ENCODE data around the gene ECI2.
"Not testable (repeated sequence)": the region's sequence is repeated elsewhere in the genome, so short reads cannot be mapped to it uniquely, and the experiment has no call there.

Gene ECI2

GRCh38 chr6:4138186-4138585 is 2.8 kb upstream of the ECI2 start:
- no peak for DNase-seq

DNA sequence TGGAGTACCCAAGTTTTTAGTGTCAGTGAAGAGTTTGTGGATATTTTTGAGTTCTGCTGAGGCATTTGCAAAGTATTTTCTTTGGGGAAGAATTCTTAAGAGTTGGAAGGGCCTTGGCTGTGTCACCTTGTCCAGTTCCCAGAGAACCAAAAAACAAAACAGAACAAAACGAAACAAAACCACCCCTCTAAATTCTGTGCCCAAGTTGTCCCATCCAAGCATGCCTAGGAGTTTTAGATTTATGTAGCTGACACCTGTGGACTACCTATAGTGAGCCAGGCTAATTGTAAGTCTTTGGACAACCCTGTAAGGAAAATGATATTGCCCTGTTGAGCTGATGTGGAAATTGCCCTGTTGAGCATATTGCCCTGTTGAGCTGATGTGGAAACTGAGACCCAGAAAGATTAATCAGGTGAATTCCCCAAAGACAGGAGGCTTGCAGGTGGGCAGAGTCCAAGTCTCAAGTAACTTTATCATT is 1.0 kb upstream of the ECI2 start:
- DNase-seq = no peak

DNA sequence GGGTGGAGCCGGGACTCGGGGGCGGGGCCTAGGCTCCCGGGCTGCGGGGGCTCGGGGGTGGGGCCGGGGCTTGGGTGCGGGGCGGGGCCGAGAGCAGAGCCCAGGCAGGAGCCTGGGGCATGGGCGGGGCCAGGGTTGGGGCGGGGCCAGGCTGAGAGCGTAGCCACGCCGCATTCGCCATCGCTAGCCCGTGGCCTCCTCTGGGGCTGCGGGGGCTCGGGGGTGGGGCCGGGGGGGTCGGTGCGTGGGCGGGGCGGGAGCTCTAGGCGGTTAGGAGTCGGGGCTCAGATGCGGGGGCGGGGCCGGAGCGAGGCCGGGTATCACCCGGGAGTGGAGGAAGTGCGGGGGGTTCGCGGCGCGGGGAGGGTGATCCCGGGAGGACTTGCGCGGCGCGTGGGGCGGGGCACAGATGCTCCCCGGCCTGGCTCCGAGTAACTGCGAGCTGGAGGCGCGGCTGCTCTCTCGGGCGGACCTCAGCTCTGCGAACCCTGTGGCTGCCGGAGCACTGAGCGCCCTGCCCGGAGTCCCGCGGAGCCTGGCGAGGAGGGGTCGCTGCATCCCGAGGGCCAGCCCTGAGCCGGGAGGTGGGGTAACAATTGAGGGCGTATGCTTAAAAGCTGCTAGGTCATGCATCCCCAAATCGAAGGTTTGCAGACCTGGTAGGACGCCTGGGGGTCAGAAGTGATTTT is 434 bp upstream of the ECI2 start:
- peak; percentile 99 for DNase-seq

DNA sequence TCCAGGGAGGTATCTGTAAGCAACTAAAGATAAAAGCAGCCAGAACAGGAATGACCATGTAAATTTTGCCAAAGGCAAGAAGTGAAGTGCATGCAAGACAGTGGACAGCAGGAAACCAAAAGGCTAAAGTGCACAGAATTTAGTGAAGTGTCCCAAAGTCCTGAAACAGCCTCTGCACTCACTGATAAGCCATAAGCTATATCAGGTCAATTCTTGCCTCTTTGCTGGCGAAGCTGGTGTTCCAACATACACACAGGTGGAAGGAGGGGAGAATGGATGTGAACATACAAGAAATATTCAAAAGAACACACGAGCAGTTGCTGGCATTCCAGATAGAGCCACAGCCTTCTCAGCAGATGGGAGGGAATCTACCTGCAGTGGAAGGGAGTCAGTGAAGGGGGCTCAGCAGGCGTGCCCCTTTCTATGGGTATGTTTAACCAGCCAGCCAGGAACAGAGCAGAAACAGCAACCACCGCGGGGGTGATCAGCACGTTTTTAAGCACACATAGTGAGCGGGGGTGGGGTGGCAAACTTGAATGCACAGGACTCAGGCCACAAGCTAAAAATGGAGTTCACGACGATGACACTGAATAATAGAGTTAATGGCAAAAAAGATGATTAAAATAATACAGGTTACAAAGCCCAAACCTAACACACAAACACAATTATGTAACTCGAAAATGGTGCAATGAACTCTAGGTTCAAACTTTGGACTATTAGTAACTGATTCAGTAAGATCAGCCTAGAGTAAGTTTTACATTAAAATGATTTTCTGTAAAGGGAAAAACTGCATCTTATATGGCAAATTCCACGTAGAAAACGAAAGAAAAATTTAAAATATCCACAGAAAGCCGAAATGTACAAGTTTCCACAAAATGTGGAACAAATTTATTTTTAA is 1.2 kb downstream of the ECI2 start:
- DNase-seq = peak; percentile 36

- no peak for DNase-seq
These were observed 4.9 kb downstream of the ECI2 start for GRCh38 chr6:4130357-4130987.

GRCh38 chr6:4129446-4129845 is 5.9 kb downstream of the ECI2 start:
- no peak for DNase-seq

GRCh38 chr6:4128748-4129147 is 6.6 kb downstream of the ECI2 start:
- no peak for DNase-seq

DNA sequence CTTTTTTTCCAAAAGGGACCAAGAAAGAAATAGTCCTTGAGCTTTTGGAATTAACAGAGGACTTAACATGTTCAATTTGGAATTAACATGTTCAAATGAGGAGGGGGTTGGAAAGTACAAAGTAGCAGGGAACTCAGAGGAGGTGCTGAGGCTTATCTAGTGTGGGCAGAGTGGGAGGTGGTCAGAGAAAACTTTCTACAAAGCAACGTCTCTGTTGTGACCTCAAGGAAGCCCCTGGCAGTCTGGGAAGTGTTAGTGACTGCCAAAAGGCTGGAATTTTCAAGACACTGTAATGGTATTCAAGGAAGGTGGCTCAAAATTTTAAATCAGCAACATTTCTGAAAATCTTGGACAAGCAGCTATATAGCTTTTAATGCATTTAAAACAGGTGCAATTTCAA is 7.3 kb downstream of the ECI2 start:
- no peak for DNase-seq

- DNase-seq = no peak
These were observed 9.2 kb downstream of the ECI2 start for GRCh38 chr6:4125933-4126864.

DNA sequence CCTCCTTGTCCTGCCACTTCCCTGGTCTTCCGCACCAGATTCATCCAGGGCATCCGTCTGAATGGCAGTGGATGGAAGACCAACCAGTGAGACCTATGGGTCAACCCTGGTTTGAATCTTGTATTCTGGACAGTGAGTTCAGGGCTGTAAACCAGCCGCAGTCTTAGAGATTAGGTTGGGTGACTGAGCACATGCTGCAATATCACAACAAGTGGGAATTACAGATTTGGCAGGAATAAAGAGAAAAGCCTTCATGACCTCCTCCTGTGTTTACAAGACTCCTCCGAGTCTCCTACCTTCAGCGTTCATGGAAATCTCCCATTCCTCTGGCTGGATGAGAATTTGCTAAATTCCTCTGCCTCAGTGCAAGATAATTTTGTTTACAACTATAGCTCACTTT is 9.9 kb downstream of the ECI2 start:
- DNase-seq = no peak

DNA sequence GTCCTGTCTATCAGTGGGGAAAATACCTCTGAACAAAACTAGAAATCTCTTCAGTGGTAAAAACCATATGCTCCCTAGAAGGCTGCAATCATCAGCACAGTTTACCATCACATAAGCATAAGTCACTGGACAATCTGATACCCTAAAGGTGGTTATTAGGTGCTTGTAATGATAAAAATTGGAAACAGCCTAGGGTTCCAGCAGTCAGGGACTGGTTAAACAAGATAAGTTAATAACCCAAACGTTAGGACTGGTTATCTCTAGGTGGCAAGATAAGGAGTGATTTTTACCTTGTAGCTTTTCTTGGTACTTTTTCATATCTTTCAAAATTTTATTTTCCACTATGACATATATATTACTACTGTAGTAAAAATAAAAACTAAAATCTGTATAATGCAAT is 11.0 kb downstream of the ECI2 start:
- DNase-seq = no peak

GRCh38 chr6:4115741-4116140 is 19.6 kb downstream of the ECI2 start:
- no peak for DNase-seq

DNA sequence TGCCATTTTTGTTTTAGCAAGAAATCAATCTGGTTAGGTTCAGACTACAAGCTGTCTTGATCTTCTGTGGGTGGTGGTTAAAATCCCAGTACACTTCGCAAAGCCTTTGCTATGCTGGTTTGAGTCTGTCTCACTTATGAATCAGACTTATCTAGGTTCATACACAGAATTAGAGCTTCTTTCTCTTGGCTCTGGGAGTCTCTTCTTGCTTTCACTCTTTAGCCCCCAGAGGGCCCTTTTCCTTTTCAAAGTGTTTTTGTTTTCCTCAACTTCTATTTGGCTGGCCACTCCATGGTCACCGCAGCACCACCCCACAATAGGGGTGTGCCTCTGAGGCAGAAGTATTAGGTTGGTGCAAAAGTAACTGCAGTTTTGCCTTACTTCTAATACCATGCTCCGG is 21.3 kb downstream of the ECI2 start:
- no peak for DNase-seq

GRCh38 chr6:4113649-4114048 is 21.7 kb downstream of the ECI2 start:
- no peak for DNase-seq

DNA sequence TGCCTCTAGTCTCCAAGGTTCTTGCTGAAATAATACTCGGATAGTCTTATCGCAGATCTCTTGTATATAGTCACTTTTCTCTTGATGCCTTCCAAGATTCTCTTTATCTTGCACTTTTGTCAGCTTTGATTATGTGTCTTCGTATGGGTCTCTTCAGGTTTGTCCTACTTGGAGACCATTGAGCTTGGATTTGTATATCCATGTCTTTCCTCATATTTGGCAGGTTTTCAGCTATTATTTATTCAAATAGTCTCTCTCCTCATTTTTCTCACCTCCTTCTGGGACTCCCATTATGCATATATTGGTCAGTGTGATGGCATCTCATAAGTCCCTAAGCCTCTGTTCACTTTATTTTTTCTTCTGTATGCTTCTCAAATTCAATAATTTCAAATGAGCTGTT is 23.0 kb downstream of the ECI2 start:
- no peak for DNase-seq

DNA sequence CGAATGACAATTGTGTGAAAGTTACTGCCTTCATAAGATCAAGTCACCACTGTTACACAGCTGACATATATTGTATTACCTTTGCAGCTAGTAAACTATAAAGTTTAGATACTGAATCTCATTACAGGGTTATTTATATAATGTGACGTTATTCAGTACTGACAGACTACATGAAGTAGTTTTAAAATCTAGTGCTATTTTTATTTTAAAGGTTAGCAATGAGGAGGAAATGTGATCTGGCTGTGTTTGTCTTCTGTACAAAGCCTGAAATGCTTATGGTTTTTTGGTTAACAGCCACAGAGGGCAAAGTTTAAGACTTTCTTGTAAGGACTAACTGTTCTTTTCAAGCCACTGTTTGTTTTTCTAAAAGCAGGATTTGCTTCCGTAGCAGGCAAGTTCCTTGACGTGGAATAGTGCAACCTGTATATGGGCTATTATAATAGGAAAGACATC is 26.0 kb downstream of the ECI2 start:
- not testable (repeated sequence) for DNase-seq

DNA sequence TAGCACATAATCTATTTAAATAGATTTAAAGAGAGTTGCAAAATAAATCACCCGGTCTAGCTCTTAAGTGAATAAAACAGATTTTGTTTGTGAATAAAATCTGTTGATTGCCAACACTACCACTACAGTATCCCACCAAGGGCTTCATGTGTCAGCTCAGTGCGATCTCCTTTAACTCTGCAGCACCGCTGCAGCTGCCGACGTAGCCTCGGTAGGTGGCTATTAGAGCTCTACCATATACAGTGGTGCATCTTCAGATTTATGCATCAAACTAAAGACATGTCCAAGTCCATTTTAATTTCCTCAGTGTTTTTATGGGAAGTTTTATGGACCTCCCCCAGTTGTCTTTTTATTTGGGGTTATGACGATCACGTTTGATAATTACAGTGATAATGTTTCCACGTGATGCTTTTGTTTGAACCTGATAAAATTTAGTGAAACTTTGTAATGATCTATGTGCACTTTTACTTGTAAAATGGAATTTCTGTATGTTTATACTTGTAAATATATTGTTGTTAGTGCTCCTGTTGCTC is 26.7 kb downstream of the ECI2 start:
- DNase-seq = no peak

DNA sequence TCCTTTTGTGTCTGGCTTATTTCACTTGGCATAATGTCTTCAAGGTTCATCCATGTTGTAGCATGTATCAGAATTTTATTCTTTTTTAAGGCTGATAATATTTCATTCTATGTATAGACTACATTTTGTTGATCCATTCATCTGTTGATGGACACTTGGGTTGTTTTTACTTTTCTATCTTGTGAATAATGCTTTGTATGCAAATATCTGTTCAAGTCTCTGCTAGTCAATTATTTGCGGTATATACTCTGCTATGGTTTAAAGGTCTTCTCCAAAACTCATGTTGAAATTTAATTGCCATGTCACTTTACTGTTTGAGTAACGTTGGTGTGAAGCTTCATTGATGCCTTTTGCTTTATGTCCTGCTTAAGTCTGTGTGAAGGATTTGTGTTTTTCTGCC is 27.5 kb downstream of the ECI2 start:
- no peak for DNase-seq

GRCh38 chr6:4105980-4106536 is 29.3 kb downstream of the ECI2 start:
- no peak for DNase-seq

GRCh38 chr6:4103929-4104328 is 31.4 kb downstream of the ECI2 start:
- no peak for DNase-seq

DNA sequence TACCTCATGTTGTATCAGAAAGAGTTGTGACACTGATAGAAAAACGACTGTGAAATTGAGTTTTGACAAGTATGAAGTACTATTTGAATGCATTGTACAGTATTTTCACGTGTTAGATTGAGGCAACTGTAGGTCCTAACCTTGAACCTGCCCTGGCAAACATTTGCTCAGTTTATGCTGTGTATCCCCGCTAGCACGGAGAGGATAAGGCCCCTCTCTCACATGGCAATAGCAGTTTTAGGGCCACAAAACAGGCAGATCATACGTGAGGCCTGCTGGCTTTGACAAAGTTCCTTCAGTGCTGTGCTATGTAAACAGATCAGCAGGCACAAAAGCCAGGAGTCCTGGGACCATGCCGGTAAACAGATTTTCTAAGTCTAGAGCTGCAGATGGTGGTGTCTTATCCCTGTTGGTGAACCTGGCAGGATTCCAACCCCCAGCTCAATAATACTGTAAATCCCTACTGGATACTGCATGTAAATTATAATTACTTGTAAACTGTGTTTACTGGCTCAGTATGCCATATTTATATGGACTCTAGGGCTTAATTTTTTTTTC is 32.6 kb downstream of the ECI2 start:
- no peak for DNase-seq

- DNase-seq = no peak
These were observed 34.1 kb downstream of the ECI2 start for GRCh38 chr6:4101298-4101697.
